ENCODE measurements around the gene KRT32. TPM values are rescaled to one million over a fixed set of nuclear protein-coding genes. Genes with fewer than 3 reads are reported as not detected.

The KRT32 gene
- total and polyA plus RNA-seq, 4 donors = not detected

- Histone ChIP-seq H3K27ac (ENCODE audit: low read depth, low read length) (no peak overlapping the region), H3K4me3 (ENCODE audit: low read depth, low read length) (no peak overlapping the region), H3K9me3 (ENCODE audit: control insufficient read depth, insufficient read depth, low read length) (no peaks in the 10 kb centered on the region), H3K27me3 (ENCODE audit: control insufficient read depth, insufficient read depth, low read length) (no peaks in the 10 kb centered on the region), H3K36me3 (ENCODE audit: control insufficient read depth, insufficient read depth, low read length) (no peaks in the 10 kb centered on the region), H3K4me1 (ENCODE audit: control insufficient read depth, insufficient read depth, low read length) (no peaks in the 10 kb centered on the region)
- 89% methylated on average over 3 of the region's 4 CpGs for WGBS (ENCODE audit: insufficient coverage)
- no peak for DNase-seq (ENCODE audit: low read depth in 4 of 6, low spot score in 6 of 6)
Measured at GRCh38 chr17:41452281-41452680, 14.9 kb downstream of the KRT32 start.

- no peak for DNase-seq (ENCODE audit: low read depth in 4 of 6, low spot score in 6 of 6)
- no peaks in the 10 kb centered on the region for H3K4me1 ChIP-seq (ENCODE audit: control insufficient read depth, insufficient read depth, low read length)
- no peak overlapping the region for H3K4me3 ChIP-seq (ENCODE audit: low read depth, low read length)
- H3K9me3 ChIP-seq (ENCODE audit: control insufficient read depth, insufficient read depth, low read length) = no peaks in the 10 kb centered on the region
- no peaks in the 10 kb centered on the region for H3K27me3 ChIP-seq (ENCODE audit: control insufficient read depth, insufficient read depth, low read length)
- H3K27ac ChIP-seq (ENCODE audit: low read depth, low read length) = no peak overlapping the region
- 100% methylated on average over 2 of the region's 2 CpGs for WGBS (ENCODE audit: insufficient coverage)
- H3K36me3 ChIP-seq (ENCODE audit: control insufficient read depth, insufficient read depth, low read length) = no peaks in the 10 kb centered on the region
Measured at GRCh38 chr17:41451154-41451728, 15.9 kb downstream of the KRT32 start.

GRCh38 chr17:41449008-41449407 is 18.2 kb downstream of the KRT32 start:
- no peaks in the 10 kb centered on the region for H3K36me3 ChIP-seq (ENCODE audit: control insufficient read depth, insufficient read depth, low read length)
- H3K27ac ChIP-seq (ENCODE audit: low read depth, low read length) = no peak overlapping the region
- no peak overlapping the region for H3K4me3 ChIP-seq (ENCODE audit: low read depth, low read length)
- 79% methylated on average over 6 of the region's 6 CpGs for WGBS (ENCODE audit: insufficient coverage)
- H3K9me3 ChIP-seq (ENCODE audit: control insufficient read depth, insufficient read depth, low read length) = no peaks in the 10 kb centered on the region
- H3K4me1 ChIP-seq (ENCODE audit: control insufficient read depth, insufficient read depth, low read length) = no peaks in the 10 kb centered on the region
- no peak for DNase-seq (ENCODE audit: low read depth in 4 of 6, low spot score in 6 of 6)
- no peaks in the 10 kb centered on the region for H3K27me3 ChIP-seq (ENCODE audit: control insufficient read depth, insufficient read depth, low read length)

- Histone ChIP-seq H3K27ac (ENCODE audit: low read depth, low read length) (no peak overlapping the region), H3K27me3 (ENCODE audit: control insufficient read depth, insufficient read depth, low read length) (no peaks in the 10 kb centered on the region), H3K4me1 (ENCODE audit: control insufficient read depth, insufficient read depth, low read length) (no peaks in the 10 kb centered on the region), H3K36me3 (ENCODE audit: control insufficient read depth, insufficient read depth, low read length) (no peaks in the 10 kb centered on the region), H3K9me3 (ENCODE audit: control insufficient read depth, insufficient read depth, low read length) (no peaks in the 10 kb centered on the region), H3K4me3 (ENCODE audit: low read depth, low read length) (no peak overlapping the region)
- 67% methylated on average over 2 of the region's 2 CpGs for WGBS (ENCODE audit: insufficient coverage)
- DNase-seq (ENCODE audit: low read depth in 4 of 6, low spot score in 6 of 6) = no peak
Measured at GRCh38 chr17:41448506-41448905, 18.7 kb downstream of the KRT32 start.

- H3K4me3 ChIP-seq (ENCODE audit: low read depth, low read length) = no peak overlapping the region
- H3K27ac ChIP-seq (ENCODE audit: low read depth, low read length) = no peak overlapping the region
- no peak for DNase-seq (ENCODE audit: low read depth in 4 of 6, low spot score in 6 of 6)
- no peaks in the 10 kb centered on the region for H3K36me3 ChIP-seq (ENCODE audit: control insufficient read depth, insufficient read depth, low read length)
- no peaks in the 10 kb centered on the region for H3K9me3 ChIP-seq (ENCODE audit: control insufficient read depth, insufficient read depth, low read length)
- H3K4me1 ChIP-seq (ENCODE audit: control insufficient read depth, insufficient read depth, low read length) = no peaks in the 10 kb centered on the region
- no peaks in the 10 kb centered on the region for H3K27me3 ChIP-seq (ENCODE audit: control insufficient read depth, insufficient read depth, low read length)
- WGBS (ENCODE audit: insufficient coverage) = no CpG with 5 or more reads among the region's 2 CpGs
Measured at GRCh38 chr17:41446806-41447205, 20.4 kb downstream of the KRT32 start.

- no peaks in the 10 kb centered on the region for H3K27me3 ChIP-seq (ENCODE audit: control insufficient read depth, insufficient read depth, low read length)
- DNase-seq (ENCODE audit: low read depth in 4 of 6, low spot score in 6 of 6) = no peak
- H3K36me3 ChIP-seq (ENCODE audit: control insufficient read depth, insufficient read depth, low read length) = no peaks in the 10 kb centered on the region
- no peaks in the 10 kb centered on the region for H3K9me3 ChIP-seq (ENCODE audit: control insufficient read depth, insufficient read depth, low read length)
- no peak overlapping the region for H3K27ac ChIP-seq (ENCODE audit: low read depth, low read length)
- no peaks in the 10 kb centered on the region for H3K4me1 ChIP-seq (ENCODE audit: control insufficient read depth, insufficient read depth, low read length)
- no CpG with 5 or more reads among the region's 3 CpGs for WGBS (ENCODE audit: insufficient coverage)
- H3K4me3 ChIP-seq (ENCODE audit: low read depth, low read length) = no peak overlapping the region
Measured at GRCh38 chr17:41444640-41445039, 22.5 kb downstream of the KRT32 start.

- Histone ChIP-seq H3K4me3 (ENCODE audit: low read depth, low read length) (no peak overlapping the region), H3K4me1 (ENCODE audit: control insufficient read depth, insufficient read depth, low read length) (no peaks in the 10 kb centered on the region), H3K27ac (ENCODE audit: low read depth, low read length) (no peak overlapping the region), H3K9me3 (ENCODE audit: control insufficient read depth, insufficient read depth, low read length) (no peaks in the 10 kb centered on the region), H3K36me3 (ENCODE audit: control insufficient read depth, insufficient read depth, low read length) (no peaks in the 10 kb centered on the region), H3K27me3 (ENCODE audit: control insufficient read depth, insufficient read depth, low read length) (no peaks in the 10 kb centered on the region)
- 80% methylated on average over 1 of the region's 1 CpG for WGBS (ENCODE audit: insufficient coverage)
- no peak for DNase-seq (ENCODE audit: low read depth in 4 of 6, low spot score in 6 of 6)
Measured at GRCh38 chr17:41444186-41444585, 23.0 kb downstream of the KRT32 start.

- Histone ChIP-seq H3K4me1 (ENCODE audit: control insufficient read depth, insufficient read depth, low read length) (no peaks in the 10 kb centered on the region), H3K36me3 (ENCODE audit: control insufficient read depth, insufficient read depth, low read length) (no peaks in the 10 kb centered on the region), H3K9me3 (ENCODE audit: control insufficient read depth, insufficient read depth, low read length) (no peaks in the 10 kb centered on the region), H3K27me3 (ENCODE audit: control insufficient read depth, insufficient read depth, low read length) (no peaks in the 10 kb centered on the region), H3K27ac (ENCODE audit: low read depth, low read length) (no peak overlapping the region), H3K4me3 (ENCODE audit: low read depth, low read length) (no peak overlapping the region)
- no peak for DNase-seq (ENCODE audit: low read depth in 4 of 6, low spot score in 6 of 6)
- WGBS (ENCODE audit: insufficient coverage) = 43% methylated on average over 1 of the region's 4 CpGs
Measured at GRCh38 chr17:41442739-41443138, 24.4 kb downstream of the KRT32 start.

GRCh38 chr17:41440531-41441033 is 26.6 kb downstream of the KRT32 start, which contains the start of gene KRT38:
Gene KRT38, minus strand, starts transcription at chr17:41440983. Its CDS starts 62 bp downstream, at chr17:41440921.
- Histone ChIP-seq H3K9me3 (ENCODE audit: control insufficient read depth, insufficient read depth, low read length) (no peaks in the 10 kb centered on the region), H3K27me3 (ENCODE audit: control insufficient read depth, insufficient read depth, low read length) (no peaks in the 10 kb centered on the region), H3K27ac (ENCODE audit: low read depth, low read length) (no peak within 1 kb of the TSS), H3K36me3 (ENCODE audit: control insufficient read depth, insufficient read depth, low read length) (no peaks in the 10 kb centered on the region), H3K4me1 (ENCODE audit: control insufficient read depth, insufficient read depth, low read length) (no peaks in the 10 kb centered on the region), H3K4me3 (ENCODE audit: low read depth, low read length) (no peak within 1 kb of the TSS)
- WGBS (ENCODE audit: insufficient coverage) = 92% methylated on average over 9 of the region's 10 CpGs
- DNase-seq (ENCODE audit: low read depth in 4 of 6, low spot score in 6 of 6) = no peak

- H3K27ac ChIP-seq (ENCODE audit: low read depth, low read length) = no peak overlapping the region
- H3K36me3 ChIP-seq (ENCODE audit: control insufficient read depth, insufficient read depth, low read length) = no peaks in the 10 kb centered on the region
- no peaks in the 10 kb centered on the region for H3K4me1 ChIP-seq (ENCODE audit: control insufficient read depth, insufficient read depth, low read length)
- DNase-seq (ENCODE audit: low read depth in 4 of 6, low spot score in 6 of 6) = no peak
- no peak overlapping the region for H3K4me3 ChIP-seq (ENCODE audit: low read depth, low read length)
- no peaks in the 10 kb centered on the region for H3K9me3 ChIP-seq (ENCODE audit: control insufficient read depth, insufficient read depth, low read length)
- WGBS (ENCODE audit: insufficient coverage) = 91% methylated on average over 4 of the region's 5 CpGs
- no peaks in the 10 kb centered on the region for H3K27me3 ChIP-seq (ENCODE audit: control insufficient read depth, insufficient read depth, low read length)
Measured at GRCh38 chr17:41439375-41439774, 27.8 kb downstream of the KRT32 start.

All from spinal cord (tissue), 10 donors.